Hematopoietic multipotent progenitor cell treated with erythropoietin and hydrocortisone succinate and interleukin-3 and kit ligand, for 8 days (in vitro differentiated cells): ENCODE results near the gene GGA1.

Source experiments
- DNase-seq: peaks from one replicate; pipeline ENCODE4 v3.0.0-alpha.2; 2015

The GGA1 gene, protein sequence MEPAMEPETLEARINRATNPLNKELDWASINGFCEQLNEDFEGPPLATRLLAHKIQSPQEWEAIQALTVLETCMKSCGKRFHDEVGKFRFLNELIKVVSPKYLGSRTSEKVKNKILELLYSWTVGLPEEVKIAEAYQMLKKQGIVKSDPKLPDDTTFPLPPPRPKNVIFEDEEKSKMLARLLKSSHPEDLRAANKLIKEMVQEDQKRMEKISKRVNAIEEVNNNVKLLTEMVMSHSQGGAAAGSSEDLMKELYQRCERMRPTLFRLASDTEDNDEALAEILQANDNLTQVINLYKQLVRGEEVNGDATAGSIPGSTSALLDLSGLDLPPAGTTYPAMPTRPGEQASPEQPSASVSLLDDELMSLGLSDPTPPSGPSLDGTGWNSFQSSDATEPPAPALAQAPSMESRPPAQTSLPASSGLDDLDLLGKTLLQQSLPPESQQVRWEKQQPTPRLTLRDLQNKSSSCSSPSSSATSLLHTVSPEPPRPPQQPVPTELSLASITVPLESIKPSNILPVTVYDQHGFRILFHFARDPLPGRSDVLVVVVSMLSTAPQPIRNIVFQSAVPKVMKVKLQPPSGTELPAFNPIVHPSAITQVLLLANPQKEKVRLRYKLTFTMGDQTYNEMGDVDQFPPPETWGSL

GRCh38 chr22:37608477-37609239, at the start of gene GGA1:
GGA1 (plus strand) TSS chr22:37608834; CDS start chr22:37608861, 27 bp downstream.
- DNase-seq, result peak; percentile 98

DNA sequence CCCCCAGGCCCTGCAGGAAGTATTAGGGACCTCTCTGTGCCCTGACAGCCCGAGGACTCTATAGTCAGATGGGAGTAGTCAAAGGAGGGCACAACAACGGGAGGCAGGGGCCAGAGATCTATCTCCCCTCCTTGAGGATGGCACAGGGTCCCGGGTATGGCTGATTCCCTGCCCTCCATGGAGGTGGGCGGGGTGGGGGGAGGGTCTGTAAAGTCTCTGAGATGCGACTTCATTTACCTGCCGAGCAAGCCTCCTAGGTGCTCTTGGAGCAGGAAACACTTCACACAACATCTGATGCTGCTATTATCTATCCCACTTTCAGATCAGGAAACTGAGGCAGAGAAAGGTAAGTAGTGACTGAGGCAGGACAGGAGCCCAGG, 49.1 kb upstream of the GGA1 start:
- DNase-seq, result no peak

DNA sequence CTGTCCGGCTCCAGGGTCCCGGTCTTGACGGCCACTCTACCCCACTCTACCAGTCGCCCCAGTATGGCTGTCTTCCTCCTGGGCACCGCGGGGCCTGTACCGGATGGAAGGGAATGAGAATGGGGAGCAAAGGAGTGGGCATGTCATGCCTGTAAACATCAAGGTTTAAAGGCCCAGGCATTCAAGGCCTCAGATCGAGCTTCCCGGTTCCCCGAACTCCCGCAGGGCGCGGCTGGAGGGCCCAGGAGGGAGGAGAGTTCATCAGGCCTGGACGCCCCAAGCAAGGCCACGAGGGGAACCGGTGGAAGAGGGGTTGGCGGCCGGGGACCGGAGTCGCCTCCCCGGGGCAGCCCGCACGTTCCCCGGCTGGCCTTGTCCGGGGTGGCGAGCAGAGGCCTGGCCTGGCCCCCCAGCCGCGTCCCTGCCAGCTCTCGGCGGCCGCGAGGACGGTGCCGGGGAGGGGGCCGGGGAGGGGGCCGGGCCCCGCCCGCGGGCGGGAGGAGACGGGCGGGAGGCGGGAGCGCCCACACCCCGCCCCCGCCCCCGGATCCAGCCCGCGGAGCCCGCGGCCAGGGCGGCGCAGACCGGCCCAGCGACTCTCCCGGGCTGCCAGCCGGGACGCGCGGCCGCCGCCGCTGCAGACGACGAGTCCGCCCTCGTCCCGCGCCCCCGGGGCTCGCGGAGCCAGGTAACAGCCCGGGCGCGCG, 48.6 kb upstream of the GGA1 start, which contains the start of gene CDC42EP1:
Gene CDC42EP1, plus strand, starts transcription at position 580 of the 707 bp plus-strand sequence. CDS start 5,870 bp downstream, outside the sequence.
- DNase-seq, result no peak

- no peak for DNase-seq
Observed at GRCh38 chr22:37560608-37561211, 47.9 kb upstream of the GGA1 start.

- DNase-seq, result peak; percentile 79
Observed at GRCh38 chr22:37561212-37562048, 47.2 kb upstream of the GGA1 start.

- no peak for DNase-seq
Observed at GRCh38 chr22:37562049-37562875, 46.4 kb upstream of the GGA1 start.

DNA sequence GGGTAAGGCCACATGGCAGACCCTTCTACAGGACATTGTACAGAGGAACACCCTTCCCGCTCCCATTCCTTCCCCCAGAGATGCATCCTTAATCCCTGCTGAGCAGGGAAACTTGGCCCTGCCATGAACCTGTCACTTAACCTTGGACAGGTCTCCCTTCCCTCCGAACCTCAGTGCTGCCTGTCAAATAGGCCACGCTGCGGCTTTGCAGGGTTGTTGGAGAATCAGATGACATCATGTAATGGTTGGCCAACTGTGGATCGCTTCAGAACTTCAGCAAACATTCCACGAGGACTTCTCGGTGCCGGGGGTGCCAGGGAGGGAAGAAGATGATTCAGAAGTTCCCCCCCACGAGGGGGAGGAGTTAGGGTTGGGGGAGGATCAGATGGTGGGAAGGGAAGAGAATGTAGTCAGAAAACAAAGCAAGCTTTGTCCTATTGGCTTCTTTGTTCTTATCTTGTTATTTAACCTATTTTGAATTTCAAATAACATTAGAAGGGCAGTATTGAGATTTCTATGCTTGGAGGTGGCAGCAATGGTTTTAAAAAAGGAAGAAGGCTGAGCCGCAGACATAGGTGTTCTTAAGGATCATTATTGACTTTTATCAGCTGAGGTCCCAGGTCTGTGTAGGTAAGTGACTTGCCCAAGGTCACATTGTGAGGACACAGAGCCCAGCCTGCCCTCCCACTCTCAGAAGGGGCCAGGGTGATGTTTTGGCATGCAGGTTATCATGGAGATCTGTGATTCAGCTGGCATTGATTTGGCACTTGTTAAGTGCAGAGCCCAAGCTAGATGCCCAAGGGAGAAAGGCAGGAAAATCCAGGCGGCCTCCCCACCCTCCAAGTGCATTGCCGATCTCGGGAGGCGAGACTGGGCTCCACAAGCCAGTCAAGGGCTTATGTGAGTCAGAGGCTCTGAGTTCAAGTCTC, 45.2 kb upstream of the GGA1 start:
- DNase-seq, result no peak

- no peak for DNase-seq
Observed at GRCh38 chr22:37564111-37564711, 44.4 kb upstream of the GGA1 start.

DNA sequence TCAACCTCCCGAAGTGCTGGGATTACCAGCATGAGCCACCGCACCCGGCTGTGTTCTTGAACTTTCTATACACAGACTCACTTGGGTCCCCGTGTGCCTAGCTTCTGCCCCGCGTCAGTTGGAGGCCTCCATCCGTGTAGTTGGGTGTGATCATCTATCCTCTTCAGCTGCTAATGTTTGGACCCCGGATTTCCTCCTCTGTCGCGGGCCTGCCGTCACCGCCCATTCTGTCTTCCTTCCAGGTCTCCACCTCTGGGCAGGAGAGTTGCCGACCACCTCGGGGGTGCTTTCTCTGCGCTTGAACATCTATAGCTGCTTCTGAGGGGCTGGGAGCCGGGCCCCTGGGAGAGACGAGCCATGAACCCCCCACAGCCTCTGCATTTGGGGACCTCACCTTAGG, 42.8 kb upstream of the GGA1 start:
- no peak for DNase-seq

- no peak for DNase-seq
Observed at GRCh38 chr22:37566329-37566837, 42.3 kb upstream of the GGA1 start.

GRCh38 chr22:37566903-37567798, 41.5 kb upstream of the GGA1 start:
- DNase-seq, result peak; percentile 73

DNA sequence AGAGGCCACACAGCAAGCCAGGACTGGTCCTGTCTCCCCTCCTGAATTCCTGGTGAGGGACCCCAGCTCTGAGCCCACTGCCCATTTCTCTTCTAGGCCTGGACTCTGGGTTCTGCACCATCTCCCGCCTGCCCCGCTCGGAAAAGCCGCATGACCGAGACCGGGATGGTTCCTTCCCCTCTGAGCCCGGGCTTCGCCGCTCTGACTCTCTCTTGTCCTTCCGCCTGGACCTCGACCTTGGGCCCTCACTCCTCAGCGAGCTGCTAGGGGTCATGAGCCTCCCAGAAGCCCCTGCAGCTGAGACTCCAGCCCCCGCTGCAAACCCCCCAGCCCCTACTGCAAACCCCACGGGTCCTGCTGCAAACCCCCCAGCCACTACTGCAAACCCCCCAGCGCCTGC, 40.6 kb upstream of the GGA1 start:
- no peak for DNase-seq

GRCh38 chr22:37568448-37569008, 40.1 kb upstream of the GGA1 start:
- DNase-seq, result no peak

DNA sequence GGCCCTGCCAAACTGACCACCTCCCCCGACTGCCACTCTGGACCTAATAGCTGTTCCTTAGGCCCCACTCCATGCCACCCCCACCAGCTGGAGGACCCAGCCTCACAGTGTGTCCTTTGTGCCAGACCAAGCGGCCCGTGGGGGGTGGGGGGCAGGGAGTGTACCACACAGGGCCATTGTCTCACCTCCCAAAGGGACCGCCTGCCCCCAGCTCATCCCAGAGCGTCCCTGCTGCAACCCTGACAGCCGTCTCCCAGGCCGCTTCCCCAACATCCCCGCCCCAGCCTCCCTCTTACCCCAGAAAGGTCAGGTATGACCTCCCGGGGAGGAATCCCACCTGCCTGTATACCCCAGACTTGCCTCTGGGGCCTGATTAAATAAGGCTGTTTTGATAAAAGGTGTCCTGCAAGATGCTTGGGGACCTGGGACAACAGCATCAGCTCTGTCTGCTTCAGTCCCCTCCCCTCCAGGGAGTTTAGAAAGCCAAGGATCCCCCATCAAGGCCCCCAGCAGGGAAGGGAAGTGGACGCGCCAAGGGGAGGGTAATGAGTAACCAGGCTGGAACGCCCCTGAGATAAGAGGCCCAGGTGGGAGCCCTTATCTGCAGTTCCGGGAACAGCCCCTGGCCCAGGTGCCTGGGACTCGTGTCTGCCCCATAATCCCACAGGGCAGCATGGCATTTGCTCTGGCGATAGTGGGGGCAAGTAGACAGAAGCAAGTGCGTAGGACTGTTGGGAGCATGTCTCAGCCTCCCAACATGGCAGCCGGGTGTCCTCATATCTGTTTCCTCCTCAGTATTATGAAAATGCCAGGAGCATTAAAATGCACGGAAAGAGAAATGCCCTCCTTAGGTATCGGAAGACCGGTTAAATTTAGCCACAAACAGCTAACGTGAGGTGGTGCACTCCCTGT, 39.4 kb upstream of the GGA1 start:
- no peak for DNase-seq

- no peak for DNase-seq
Observed at GRCh38 chr22:37569921-37570660, 38.5 kb upstream of the GGA1 start.

- no peak for DNase-seq
Observed at GRCh38 chr22:37570661-37570976, 38.0 kb upstream of the GGA1 start.
